Pancreas (tissue), 10 donors: ENCODE data around the gene CPS1. TPM values are rescaled to one million over a fixed set of nuclear protein-coding genes. Genes with fewer than 3 reads are reported as not detected.

Experiments
- ATAC-seq, 4 donors: fragments of 200-7000 bp; cut with Tn5 transposase; one replicate each; pipeline versions ENCODE4 v1.8.0 to v1.9.1; 2020; ENCODE audit warnings: mild to moderate bottlenecking in 4 of 4, moderate library complexity in 4 of 4
- DNase-seq, 6 donors: peaks; one replicate each; pipeline ENCODE4 v3.0.0-alpha.2; 2020
- FAIRE-seq: peaks from 2 replicates; lab custom pipeline; 2012; peaks lifted over from hg19 to GRCh38; lab: Jason Lieb, UNC
- H3K27ac ChIP-seq, 4 donors: fragments of 200-600 bp; sonication (generic); 1 replicate in 3 of 4; 2 replicates in 1 of 4; pipeline versions ENCODE4 v1.5.0 to v1.8.0; 2020
- H3K27me3 ChIP-seq, 4 donors: fragments of 200-600 bp; one replicate each; pipeline ENCODE4 v1.8.0; 2021
- H3K36me3 ChIP-seq, 3 donors: fragments of 200-600 bp; sonication (generic) in 1 of 3; one replicate each; pipeline versions ENCODE4 v1.5.0 to v1.8.0; 2020 to 2021
- H3K4me1 ChIP-seq, 3 donors: fragments of 200-600 bp; one replicate each; pipeline ENCODE4 v1.8.0; 2021
- H3K4me3 ChIP-seq, 4 donors: fragments of 200-600 bp; sonication (generic) in 2 of 4; one replicate each; pipeline versions ENCODE4 v1.5.0 to v1.8.0; 2020 to 2021
- H3K9me3 ChIP-seq, 4 donors: fragments of 200-600 bp; one replicate each; pipeline ENCODE4 v1.8.0; 2021
- WGBS, 2 donors: extraction: QIAGEN DNeasy Blood & Tissue Kit; methylation state at CpG; one replicate each; pipeline ENCODE4 v1.1.7; 2013; 5-methylcytosine and 5-hydroxymethylcytosine counted together
- intact Hi-C, 3 donors: fragments of 100-400 bp; cut with DNase I; formaldehyde crosslinking; loops; one replicate each; pipeline versions ENCODE4 v1.11.1 to v1.14.2; 2022
- polyA plus RNA-seq, 2 donors: library from polyadenylated mRNA; stranded (reverse); fragments of 200-250 nt; gene quantifications; one replicate each; pipeline ENCODE4 v1.2.3, GENCODE V29; 2013
- total RNA-seq, 6 donors: library from RNA; stranded (reverse); fragmentation: NEBNext Ultra II Directional in 4 of 6; extraction: Animal tissue kit (Norgen Biotek cat#: 25700) in 4 of 6; gene quantifications; one replicate each; pipeline versions ENCODE4 v1.2.1 to v1.2.4, GENCODE V29; 2021 to 2023
- TF ChIP-seq, protein P1 (sequence below), 4 donors: fragments of 200-600 bp; sonication (generic) in 3 of 4; IDR thresholded peaks; one replicate each; pipeline versions ENCODE4 v1.5.0 to v1.8.0; 2021; ENCODE audit warnings: antibody characterized with exemption in 4 of 4
- donor health status: healthy with polysubstance abuse.
- donor health status: DM: no; HTN: no; CAD: no; lungs with moderate emphysema.
- donor health status: DM: no; HTN: no; CAD: no.
- donor health status: control.
- donor health status: control.
- donor health status: Bipolar disorder and iron deficiency.
- donor health status: DM: yes; HTN: yes; CAD: no.
- donor health status: DM: no; HTN: no; CAD: no.
- donor health status: DM: no; HTN: no; CAD: no.
- donor health status: DM: yes; HTN: yes; CAD: no.

Gene CPS1
- total and polyA plus RNA-seq, 8 donors: 0.23 to 2.0 (median 1.1) TPM

DNA sequence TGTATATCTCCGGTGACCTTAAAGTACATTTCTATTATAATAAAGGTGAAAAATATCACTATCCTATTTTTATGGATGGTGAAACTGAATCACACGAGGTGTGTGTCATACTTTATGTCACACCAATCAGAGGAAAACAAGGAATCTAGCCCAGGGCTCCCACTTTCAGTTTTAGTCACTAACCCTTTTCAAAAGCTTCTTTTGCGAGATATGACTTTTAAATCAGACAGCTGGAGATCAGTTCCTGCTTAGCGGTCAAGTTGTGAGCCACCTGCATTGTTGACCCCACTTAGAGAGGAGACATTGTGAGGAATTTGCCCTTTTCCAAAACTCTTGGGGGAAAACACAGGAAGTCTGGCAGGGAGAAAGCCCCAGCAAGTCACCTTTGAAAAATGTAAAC, 70.5 kb downstream of the CPS1 start:
- 71 to 74% methylated on average over 4 of the region's 4 CpGs for WGBS, 2 donors
- H3K27ac ChIP-seq: no peak overlapping the region
- no peaks in the 10 kb centered on the region for H3K9me3 ChIP-seq
- DNase-seq (no peak), ATAC-seq (no peak), FAIRE-seq (no peak)
- no peaks in the 10 kb centered on the region for H3K36me3 ChIP-seq
- intact Hi-C loops: loop anchor here in 1 of 3 donors (10.0 kb wide), 1 partner anchor 398 kb away; no protein-coding TSS in a partner anchor
- TF ChIP-seq, protein P1, sequence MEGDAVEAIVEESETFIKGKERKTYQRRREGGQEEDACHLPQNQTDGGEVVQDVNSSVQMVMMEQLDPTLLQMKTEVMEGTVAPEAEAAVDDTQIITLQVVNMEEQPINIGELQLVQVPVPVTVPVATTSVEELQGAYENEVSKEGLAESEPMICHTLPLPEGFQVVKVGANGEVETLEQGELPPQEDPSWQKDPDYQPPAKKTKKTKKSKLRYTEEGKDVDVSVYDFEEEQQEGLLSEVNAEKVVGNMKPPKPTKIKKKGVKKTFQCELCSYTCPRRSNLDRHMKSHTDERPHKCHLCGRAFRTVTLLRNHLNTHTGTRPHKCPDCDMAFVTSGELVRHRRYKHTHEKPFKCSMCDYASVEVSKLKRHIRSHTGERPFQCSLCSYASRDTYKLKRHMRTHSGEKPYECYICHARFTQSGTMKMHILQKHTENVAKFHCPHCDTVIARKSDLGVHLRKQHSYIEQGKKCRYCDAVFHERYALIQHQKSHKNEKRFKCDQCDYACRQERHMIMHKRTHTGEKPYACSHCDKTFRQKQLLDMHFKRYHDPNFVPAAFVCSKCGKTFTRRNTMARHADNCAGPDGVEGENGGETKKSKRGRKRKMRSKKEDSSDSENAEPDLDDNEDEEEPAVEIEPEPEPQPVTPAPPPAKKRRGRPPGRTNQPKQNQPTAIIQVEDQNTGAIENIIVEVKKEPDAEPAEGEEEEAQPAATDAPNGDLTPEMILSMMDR (IDR thresholded peaks at IDR 0.05): no peak
- H3K4me3 ChIP-seq: no peak overlapping the region
- H3K4me1 ChIP-seq: no peaks in the 10 kb centered on the region
- H3K27me3 ChIP-seq: no peaks in the 10 kb centered on the region

DNA sequence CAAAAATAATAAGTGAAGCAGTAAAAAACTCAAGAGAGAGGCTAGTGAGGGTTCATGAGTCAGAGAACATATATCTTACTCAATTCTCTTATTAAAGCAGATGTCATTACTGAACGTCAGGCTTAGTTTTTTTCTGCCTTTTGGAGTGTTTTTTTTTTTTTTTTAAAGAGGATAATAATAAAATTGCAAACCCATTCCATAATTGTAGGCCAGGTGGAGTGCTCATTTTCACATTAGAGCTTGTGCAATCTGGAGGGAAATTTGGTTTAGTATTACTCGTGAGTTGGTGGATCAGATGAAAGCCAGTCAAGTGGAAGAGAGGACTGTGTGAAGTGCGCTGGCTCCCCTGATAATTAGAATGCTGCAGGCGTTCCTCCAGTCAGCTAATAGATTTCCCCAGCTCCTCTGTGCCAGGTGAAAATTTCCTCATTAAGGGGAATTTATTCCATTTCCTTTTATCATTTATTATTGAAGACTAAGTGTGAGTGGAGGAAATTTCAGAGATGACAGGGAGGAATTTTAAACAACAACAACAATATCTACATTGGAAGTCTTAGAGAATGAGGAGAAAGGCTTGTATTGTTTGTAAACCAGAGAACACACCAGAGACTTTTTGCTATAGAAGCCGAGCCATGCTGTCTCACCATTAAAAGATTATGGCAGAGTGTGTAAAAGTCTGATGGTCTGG, 74.6 kb downstream of the CPS1 start:
- Histone ChIP-seq H3K36me3 (no peaks in the 10 kb centered on the region), H3K9me3 (no peaks in the 10 kb centered on the region), H3K4me3 (no peak overlapping the region), H3K4me1 (no peaks in the 10 kb centered on the region), H3K27ac (no peak overlapping the region), H3K27me3 (no peaks in the 10 kb centered on the region)
- intact Hi-C loops: no loop called here
- TF ChIP-seq, protein P1 (IDR thresholded peaks at IDR 0.05): no peak
- no peak for FAIRE-seq
- WGBS, 2 donors: 51 to 55% methylated on average over 5 of the region's 5 CpGs
- no peak for DNase-seq
- no peak for ATAC-seq

DNA sequence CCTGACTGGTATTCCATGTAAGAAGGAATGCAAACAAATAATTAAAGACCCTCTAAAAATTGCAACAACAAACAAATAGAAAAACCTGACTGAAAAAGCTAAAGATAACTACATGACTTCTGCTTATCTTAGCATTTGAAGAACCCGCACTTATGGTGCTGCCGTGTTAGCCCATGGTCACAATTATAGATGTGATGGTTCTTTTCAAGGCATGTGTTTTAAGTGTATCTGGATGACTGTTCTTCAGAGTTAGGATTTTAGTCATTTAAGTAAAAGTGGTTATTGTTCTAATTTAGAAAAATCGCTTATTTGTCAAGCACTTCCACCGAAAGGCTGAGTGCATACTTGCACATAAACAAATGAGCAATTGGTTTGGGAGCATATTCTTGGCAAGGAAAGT, 77.3 kb downstream of the CPS1 start:
- Histone ChIP-seq H3K27me3 (no peaks in the 10 kb centered on the region), H3K4me1 (no peaks in the 10 kb centered on the region), H3K36me3 (no peaks in the 10 kb centered on the region), H3K9me3 (no peaks in the 10 kb centered on the region), H3K4me3 (no peak overlapping the region), H3K27ac (no peak overlapping the region)
- TF ChIP-seq, protein P1 (IDR thresholded peaks at IDR 0.05): no peak
- DNase-seq (no peak), ATAC-seq (no peak), FAIRE-seq (no peak)
- intact Hi-C loops: no loop called here
- 90 to 91% methylated on average over 4 of the region's 4 CpGs for WGBS, 2 donors

DNA sequence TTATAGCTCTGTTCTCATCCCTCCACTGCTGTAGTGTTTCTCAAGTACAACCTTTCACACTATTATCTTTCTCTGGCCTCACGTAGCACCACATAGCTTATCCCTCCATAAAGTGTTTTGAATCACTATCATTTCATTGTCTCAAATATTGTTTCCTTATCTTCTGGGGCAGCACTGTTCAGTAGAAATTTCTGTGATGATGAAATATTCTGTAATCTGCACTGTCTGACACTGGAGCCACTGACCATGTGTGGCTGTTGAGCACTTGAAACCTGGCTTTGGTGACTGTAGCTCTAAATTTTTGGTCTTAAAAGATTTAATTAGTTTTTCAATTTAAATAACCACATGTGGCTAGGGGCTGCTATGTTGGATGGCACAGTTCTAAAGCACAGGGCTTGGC, 78.9 kb downstream of the CPS1 start:
- H3K36me3 ChIP-seq: no peaks in the 10 kb centered on the region
- no peak overlapping the region for H3K4me3 ChIP-seq
- ATAC-seq (no peak), DNase-seq (no peak), FAIRE-seq (no peak)
- TF ChIP-seq, protein P1 (IDR thresholded peaks at IDR 0.05): no peak
- 68 to 74% methylated on average over 1 of the region's 1 CpG for WGBS, 2 donors
- no peaks in the 10 kb centered on the region for H3K4me1 ChIP-seq
- H3K27me3 ChIP-seq: no peaks in the 10 kb centered on the region
- intact Hi-C loops: no loop called here
- no peaks in the 10 kb centered on the region for H3K9me3 ChIP-seq
- no peak overlapping the region for H3K27ac ChIP-seq

DNA sequence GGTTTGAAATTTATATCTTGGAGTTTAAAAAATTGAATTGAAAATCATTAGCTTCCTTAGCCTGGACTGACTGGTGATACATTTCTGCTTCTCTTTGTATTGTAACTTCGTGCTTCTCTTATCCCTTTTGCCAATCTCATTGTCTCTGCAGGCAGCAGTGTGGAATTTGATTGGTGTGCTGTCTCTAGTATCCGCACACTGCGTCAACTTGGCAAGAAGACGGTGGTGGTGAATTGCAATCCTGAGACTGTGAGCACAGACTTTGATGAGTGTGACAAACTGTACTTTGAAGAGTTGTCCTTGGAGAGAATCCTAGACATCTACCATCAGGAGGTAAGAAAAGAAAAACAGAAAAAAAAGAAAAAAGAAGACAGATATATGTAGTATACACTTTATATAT, 85.9 kb downstream of the CPS1 start:
- TF ChIP-seq, protein P1 (IDR thresholded peaks at IDR 0.05): no peak

More for the DNA sequence above, 85.9 kb downstream of the CPS1 start:
- DNase-seq (no peak), ATAC-seq (no peak), FAIRE-seq (no peak)
- 73 to 83% methylated on average over 4 of the region's 4 CpGs for WGBS, 2 donors
- Histone ChIP-seq H3K4me3 (no peak overlapping the region), H3K4me1 (peaks cover 0 to 4% (median 0%) of the 10 kb centered on the region in 3 donors), H3K36me3 (no peaks in the 10 kb centered on the region), H3K27ac (no peak overlapping the region), H3K9me3 (no peaks in the 10 kb centered on the region), H3K27me3 (no peaks in the 10 kb centered on the region)
- intact Hi-C loops: no loop called here
